Prostate gland (tissue), 2 donors: Measurements from ENCODE around the gene FGGY.

Source experiments
- POLR2A ChIP-seq: fragments of 450-650 bp; IDR thresholded peaks from one replicate; pipeline ENCODE4 v1.6.1; 2016; ENCODE audit warnings: antibody characterized with exemption, mild to moderate bottlenecking
- POLR2AphosphoS5 ChIP-seq: sonication (generic); formaldehyde crosslinking; IDR thresholded peaks from one replicate; pipeline ENCODE4 v1.6.1; 2017; ENCODE audit warnings: antibody characterized with exemption
- TF ChIP-seq, protein P1 (sequence below), 4 experiments: fragments of 200-600 bp in 2 of 4; fragments of 450-650 bp in 2 of 4; sonication (generic) in 2 of 4; IDR thresholded peaks; 1 replicate in 3 of 4; 2 replicates in 1 of 4; pipeline ENCODE4 v1.5.1; 2016 to 2019; ENCODE audit warnings: antibody characterized with exemption in 4 of 4, mild to moderate bottlenecking in 2 of 4, moderate library complexity in 2 of 4

- TF ChIP-seq, protein P1, sequence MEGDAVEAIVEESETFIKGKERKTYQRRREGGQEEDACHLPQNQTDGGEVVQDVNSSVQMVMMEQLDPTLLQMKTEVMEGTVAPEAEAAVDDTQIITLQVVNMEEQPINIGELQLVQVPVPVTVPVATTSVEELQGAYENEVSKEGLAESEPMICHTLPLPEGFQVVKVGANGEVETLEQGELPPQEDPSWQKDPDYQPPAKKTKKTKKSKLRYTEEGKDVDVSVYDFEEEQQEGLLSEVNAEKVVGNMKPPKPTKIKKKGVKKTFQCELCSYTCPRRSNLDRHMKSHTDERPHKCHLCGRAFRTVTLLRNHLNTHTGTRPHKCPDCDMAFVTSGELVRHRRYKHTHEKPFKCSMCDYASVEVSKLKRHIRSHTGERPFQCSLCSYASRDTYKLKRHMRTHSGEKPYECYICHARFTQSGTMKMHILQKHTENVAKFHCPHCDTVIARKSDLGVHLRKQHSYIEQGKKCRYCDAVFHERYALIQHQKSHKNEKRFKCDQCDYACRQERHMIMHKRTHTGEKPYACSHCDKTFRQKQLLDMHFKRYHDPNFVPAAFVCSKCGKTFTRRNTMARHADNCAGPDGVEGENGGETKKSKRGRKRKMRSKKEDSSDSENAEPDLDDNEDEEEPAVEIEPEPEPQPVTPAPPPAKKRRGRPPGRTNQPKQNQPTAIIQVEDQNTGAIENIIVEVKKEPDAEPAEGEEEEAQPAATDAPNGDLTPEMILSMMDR (IDR thresholded peaks at IDR 0.05), result no peak
- TF ChIP-seq POLR2A (no peak), POLR2AphosphoS5 (no peak)
These were observed 264.9 kb downstream of the FGGY start for GRCh38 chr1:59561796-59562195.
